ENCODE measurements around the gene THEMIS2.
"Not testable (repeated sequence)": the region's sequence is repeated elsewhere in the genome, so short reads cannot be mapped to it uniquely, and the experiment has no call there.

THEMIS2 gene

DNA sequence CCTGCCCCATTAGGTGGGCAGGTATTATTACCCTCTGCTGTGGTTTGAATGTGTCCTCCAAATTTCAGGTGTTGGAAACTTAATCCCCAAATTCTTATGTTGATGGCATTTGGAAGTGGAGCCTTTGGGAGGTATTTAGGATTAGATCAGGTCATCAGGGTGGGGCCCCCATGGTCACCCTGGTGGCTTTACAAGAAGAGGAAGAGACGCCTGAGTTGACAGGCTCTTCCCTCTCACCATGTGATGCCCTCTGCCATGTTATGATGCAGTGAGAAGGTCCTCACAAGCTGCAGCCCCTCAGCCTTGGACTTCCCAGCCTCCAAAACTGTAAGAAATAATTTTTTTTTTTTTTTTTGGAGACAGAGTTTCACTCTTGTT is 8.8 kb upstream of the THEMIS2 start:
- DNase-seq, result no peak

GRCh38 chr1:27864264-27864895 is 8.0 kb upstream of the THEMIS2 start:
- peak; percentile 40 for DNase-seq

- DNase-seq, result no peak
Measured at GRCh38 chr1:27865821-27866220, 6.5 kb upstream of the THEMIS2 start.

DNA sequence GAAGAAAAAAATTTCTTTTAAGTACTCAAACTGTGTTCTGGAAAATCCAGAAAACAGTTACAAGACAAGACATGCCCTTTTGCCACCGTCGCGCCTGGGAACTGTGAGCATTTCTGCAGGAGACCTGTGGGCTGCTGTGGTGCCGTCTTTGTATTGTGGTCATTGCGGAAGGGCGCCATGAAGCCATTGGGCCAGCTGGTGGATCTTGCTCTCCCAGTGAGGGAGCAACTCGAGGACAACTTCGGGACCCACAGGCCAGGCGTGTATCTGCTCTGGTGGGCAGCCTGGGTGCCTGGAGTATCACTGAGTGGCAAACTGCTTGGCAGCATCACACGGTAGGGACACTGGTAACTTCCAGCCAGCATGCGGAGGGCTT is 3.8 kb upstream of the THEMIS2 start:
- no peak for DNase-seq

DNA sequence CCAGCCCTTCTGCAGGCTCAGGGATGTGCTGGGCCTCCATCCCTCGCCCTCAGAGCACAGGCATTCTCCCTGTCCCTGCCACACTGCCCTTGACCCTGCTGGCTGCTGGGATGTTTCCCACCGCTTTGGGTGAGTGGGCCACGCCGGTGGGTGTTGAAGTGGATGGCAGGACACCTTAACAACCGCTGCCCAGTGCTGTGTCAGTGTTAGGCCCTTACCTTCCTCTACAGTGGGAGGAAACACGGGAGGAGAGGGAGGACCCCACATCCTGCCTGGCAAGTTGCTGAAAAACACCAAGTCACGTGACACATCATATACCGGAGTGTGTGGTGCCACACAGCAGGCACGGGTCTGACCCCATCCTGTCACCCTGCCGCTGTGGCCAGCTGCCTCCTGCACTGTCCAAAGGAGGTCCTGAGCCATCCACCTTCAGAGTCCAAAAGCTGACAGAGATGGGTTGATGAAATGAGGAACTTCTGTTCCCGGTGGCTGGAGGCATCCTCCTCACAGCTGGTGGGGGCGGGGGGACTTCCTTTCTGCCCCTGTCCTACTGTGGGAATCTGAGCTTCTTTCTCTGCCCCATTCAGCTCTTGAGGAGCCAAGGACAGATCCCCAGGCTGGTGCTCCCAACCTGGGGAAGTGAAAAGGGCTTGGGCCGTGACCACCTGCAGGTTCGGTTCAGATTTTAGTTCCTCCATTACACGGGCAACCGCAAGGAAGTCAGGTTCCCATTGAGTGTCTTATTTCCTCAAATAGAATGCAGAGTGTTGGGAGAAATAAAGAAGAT is 3.2 kb upstream of the THEMIS2 start:
- peak; percentile 56 for DNase-seq

DNA sequence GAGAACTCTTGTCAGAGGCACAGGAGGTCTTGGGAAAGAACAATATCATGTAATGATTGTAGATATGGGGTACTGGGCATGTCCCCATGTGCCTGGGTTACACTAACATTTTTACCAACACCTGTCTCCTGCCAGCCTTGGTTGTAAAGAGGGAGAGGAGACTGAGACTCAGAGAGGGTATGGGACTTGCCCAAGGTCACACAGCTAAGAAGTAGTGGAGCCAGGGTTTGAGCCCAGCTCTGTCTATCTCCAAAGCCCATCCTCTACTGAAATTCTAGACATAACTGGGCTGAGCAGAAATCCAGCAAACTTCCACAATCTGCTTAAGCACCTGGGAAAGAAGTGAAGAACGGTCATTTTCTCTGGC is 2.6 kb upstream of the THEMIS2 start:
- DNase-seq, result no peak

GRCh38 chr1:27871076-27871475 is 1.3 kb upstream of the THEMIS2 start:
- DNase-seq, result not testable (repeated sequence)

DNA sequence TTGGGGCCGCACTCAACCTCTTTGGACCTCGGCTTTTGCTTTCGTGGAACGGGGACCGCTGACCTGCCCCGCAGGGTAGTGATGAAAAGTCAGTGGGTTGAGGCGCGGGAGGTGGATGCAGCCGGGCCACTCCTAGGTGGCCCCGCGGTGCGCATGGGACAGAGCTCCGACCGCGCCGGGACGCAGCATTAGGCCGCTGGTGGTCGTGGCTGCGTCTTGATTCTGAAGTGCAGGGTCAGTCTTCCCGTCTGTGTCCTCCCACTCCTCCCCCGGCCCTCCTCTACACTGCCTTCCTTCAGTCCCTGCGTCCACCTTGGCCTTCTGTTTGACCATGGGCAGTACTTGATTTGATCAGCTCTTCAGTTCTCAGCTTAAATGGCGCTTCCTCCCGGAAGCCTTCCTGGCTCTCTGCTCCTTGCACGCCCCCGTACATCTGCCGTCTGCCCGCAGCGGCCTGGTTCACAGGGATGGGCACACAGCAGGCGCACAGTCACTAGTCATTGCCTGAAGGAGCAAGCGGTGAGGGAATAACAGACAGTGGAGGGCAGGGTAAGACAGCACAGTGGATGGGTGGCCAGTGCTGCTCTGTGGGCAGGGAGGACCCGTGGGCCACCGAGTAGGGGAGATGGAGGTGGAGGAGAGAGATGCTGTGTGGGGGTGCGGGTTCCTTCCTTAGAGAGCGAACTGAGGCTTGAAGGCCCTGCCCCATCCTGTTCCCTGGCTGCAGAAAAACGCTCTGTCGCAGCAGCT is 633 bp downstream of the THEMIS2 start:
- peak; percentile 17 for DNase-seq

- DNase-seq, result no peak
Measured at GRCh38 chr1:27873671-27874384, 1.5 kb downstream of the THEMIS2 start.

DNA sequence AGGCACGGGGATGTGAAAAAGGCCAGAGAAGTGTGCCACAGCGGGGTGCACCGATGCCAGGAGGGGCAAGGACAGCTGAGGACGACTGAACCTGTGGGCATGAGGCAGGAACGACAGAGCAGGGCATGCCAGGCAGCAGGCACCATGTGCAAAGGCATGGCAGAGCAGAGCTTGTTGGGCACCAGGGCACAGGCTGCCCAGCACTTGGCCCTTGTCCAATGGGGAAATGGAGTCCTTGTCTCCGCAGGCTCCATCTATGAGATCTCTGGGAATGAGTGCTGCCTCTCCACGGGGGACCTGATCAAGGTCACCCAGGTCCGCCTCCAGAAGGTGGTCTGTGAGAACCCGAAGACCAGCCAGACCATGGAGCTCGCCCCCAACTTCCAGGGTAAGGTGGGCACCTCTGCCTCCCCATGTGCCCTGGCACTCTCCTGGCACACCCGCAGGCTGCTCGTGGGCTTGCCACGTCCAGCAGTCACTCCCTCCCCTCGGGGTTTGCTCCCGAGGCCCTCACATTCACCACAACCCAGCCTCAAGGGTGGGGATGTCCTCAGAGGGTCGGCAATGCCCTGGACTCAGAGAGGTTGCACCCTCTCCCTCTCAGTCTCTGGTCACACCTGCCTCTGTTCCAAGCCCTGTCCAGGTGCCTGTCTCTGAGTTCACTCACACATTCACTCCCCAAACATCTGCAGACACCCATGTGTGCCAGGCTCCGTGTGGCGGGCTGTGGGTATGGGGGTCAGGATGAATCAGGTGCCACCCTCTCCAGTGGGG is 4.2 kb downstream of the THEMIS2 start:
- DNase-seq, result no peak

- DNase-seq, result no peak
Measured at GRCh38 chr1:27877115-27877416, 4.7 kb downstream of the THEMIS2 start.

DNA sequence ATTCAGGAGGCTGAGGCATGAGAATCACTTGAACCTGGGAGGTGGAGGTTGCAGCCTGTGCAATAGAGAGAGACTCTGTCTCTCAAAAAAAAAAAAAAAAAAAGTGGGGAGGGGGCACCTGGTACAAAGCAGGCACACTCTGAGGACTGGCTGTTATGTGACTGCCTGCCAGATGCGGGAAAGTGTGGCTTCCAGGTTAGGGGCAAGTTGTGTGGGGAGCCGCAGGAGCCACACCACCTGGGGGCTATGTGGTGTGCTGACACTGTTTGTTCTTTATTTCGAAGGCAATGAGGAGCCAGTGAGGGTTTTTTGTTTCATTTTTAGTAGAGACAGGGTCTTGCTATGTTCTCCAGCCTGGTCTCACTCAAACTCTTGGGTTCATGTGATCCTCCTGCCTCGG is 5.7 kb downstream of the THEMIS2 start:
- DNase-seq, result no peak

GRCh38 chr1:27878787-27879335 is 6.5 kb downstream of the THEMIS2 start:
- no peak for DNase-seq

DNA sequence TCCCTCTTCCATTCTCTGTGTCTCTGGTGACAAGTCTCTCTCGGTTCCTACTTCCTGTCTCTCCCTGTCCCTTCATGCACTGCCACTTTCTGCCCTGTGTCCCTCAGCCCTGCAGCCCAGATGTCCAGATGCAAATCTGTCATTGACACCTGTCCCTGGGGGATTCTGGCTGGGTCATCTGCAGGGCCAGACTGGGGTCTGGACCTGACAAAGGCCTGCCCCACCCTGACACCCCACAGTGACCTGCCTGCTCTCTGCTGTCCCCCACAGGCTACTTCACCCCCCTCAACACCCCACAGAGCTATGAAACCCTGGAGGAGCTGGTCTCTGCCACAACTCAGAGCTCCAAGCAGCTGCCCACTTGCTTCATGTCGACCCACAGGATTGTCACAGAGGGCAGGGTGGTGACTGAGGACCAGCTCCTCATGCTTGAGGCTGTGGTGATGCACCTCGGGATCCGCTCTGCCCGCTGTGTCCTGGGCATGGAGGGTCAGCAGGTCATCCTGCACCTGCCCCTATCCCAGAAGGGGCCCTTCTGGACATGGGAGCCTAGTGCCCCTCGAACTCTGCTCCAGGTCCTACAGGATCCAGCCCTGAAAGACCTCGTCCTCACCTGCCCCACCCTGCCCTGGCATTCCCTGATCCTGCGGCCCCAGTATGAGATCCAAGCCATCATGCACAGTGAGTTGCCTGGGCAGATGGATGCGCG is 7.2 kb downstream of the THEMIS2 start:
- DNase-seq, result no peak

DNA sequence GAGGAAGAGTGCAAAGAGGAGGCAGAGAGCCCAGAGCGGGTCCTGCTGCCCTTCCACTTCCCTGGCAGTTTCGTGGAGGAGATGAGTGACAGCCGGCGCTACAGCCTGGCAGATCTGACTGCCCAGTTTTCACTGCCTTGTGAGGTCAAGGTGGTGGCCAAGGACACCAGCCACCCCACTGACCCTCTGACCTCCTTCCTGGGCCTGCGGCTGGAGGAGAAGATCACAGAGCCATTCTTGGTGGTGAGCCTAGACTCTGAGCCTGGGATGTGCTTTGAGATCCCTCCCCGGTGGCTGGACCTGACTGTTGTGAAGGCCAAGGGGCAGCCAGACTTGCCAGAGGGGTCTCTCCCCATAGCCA is 10.2 kb downstream of the THEMIS2 start:
- no peak for DNase-seq

DNA sequence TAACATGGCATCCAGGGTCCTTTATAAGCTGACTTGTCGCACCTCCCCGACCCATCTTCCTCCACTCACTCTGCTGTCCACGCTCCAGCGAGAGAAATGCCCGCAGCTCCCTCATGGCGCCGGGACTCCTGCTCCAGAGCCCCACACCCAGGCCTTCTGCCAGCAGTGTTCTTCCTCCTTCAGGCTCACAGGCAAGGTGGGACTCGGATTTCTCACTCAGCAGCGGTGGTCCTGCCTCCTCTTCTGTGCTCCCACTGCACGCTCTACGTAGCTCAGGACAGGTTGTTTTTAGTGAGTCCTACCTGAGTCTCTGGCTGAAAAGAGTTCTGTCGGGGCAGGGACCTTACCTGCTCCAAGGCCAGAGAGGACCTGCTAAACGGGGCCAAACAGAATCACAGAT is 11.2 kb downstream of the THEMIS2 start:
- DNase-seq, result no peak

GRCh38 chr1:27884006-27884954 is 11.9 kb downstream of the THEMIS2 start:
- no peak for DNase-seq

- DNase-seq, result peak; percentile 52
Measured at GRCh38 chr1:27885114-27885528, 12.8 kb downstream of the THEMIS2 start.

DNA sequence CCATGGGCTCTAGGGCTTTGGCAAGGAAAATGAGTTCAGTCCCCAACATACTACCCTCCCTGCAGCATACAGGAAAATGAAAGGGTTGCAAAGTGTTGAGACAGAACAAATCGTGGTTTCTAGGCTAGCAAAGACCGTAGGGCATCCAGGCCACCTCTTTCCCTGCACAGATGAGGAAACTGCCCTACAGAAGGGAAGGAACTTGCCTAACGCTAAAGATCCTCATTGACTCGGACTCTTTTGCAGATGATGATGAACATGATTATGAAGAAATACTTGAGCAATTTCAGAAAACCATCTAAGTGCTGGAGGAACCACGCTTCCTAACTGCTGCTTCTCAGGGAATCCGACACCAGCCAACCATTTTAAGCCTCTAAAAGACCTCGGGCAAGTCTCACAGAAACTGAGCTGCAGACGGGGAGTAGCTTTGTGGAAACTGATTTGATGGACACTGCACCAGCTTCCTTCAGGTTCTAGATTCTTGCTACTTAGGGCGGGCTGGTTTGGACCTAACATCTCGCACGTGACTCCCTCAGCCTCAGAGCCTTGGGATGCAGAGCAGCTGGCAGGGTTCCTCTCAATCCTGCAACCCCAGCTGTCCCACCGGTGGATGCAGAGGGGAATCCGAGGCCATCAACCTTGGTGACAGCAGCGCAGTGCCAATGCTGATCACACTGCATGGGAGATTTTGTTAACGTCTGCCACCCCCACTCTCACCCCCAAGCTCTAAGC is 13.4 kb downstream of the THEMIS2 start:
- peak; percentile 52 for DNase-seq

GRCh38 chr1:27886353-27886679 is 14.0 kb downstream of the THEMIS2 start:
- no peak for DNase-seq

All from KG1 (cell line).